ENCODE data around the gene ATG2A.
A peak's percentile ranks its signal among the peaks of the same experiment; 100 is the strongest.

The ATG2A gene

DNA sequence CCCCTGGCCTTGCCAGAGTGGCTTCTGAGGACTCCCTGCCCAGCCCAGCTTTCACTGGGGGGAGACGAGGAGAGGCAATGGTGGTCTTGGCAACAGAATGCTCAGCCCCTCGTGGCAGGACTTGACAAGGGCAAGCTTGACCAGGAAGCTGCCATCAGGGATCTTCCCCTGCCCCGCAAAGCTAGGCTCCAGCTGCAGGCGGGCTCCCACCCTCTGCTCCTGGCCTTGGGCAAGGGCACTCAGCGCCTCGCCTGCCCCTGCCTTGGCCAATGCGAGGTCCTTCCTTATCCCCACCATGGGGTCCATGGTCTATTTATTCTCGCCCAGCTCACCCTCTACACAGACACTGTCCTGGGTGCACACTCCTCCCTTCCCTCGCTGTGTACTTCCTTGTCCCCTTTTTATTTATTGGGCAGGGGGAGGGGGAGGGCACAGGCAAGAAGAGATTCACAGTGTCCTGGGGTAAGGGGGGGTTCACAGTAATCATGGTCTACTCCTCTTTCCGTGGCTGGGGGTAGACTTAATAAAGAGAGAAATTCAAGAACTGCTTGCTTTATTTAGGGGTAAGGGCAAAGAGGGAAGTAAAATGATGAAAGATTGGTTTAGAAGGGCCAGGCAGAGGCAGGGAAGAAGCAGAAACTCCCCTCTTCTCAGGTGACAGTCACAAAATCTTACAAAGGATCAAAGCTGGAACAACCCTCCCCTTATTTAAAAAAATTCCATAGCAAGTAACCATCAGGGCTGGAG, 17.1 kb upstream of the ATG2A start:
- Histone ChIP-seq H3K27ac (ENCODE audit: low read depth, low read length) (no peak overlapping the region), H3K27me3 (ENCODE audit: insufficient read depth, low read length) (no peaks in the 10 kb centered on the region), H3K4me3 (ENCODE audit: low read length) (no peak overlapping the region), H3K9me3 (ENCODE audit: insufficient read depth, low read depth, low read length) (no peaks in the 10 kb centered on the region), H3K4me1 (ENCODE audit: insufficient read depth, low read length) (peaks cover 13% of the 10 kb centered on the region), H3K36me3 (ENCODE audit: insufficient read depth, low read length) (peaks cover 4% of the 10 kb centered on the region; the same call in 1 of the 2 replicates), H3K9ac (ENCODE audit: low read depth, low read length) (no peak overlapping the region)
- WGBS, result 87% methylated on average over 9 of the region's 10 CpGs

DNA sequence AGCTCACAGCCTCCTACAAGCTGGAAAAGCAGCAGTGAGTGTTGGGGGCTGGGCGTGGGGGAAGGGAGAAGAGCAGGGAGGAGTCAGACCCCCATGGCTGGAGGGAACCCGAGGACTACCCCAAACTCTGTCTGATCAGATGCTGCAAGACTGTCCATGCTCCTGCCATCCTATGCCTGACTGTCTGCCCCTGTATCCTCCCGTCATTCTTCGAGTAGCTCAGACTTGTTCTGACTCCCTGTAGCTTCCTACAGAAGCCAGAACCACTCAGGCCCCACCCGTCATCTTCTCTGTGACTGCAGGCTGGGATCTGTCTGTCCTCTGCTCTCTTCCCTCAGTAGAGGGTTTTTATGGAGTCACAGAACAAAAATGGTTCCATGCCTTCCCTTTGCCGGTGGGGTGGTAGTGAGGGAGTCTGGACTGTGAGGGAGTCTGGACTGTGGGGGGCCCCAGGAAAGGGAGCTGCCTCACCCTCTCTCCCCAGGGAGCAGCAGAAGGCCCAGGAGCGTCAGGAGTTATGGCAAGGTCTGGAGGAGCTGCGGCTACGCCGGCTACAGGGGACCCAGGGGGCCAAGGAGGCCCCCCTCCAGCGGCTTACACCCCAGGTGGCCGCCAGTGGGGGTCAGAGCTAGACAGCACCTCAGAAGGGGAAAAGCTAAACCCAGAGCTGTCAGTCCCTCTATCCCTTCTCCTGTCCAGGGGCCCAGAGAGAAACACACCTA, 16.4 kb upstream of the ATG2A start:
- Histone ChIP-seq H3K27ac (ENCODE audit: low read depth, low read length) (no peak overlapping the region), H3K4me1 (ENCODE audit: insufficient read depth, low read length) (peaks cover 13% of the 10 kb centered on the region), H3K4me3 (ENCODE audit: low read length) (no peak overlapping the region), H3K9me3 (ENCODE audit: insufficient read depth, low read depth, low read length) (no peaks in the 10 kb centered on the region), H3K9ac (ENCODE audit: low read depth, low read length) (no peak overlapping the region), H3K36me3 (ENCODE audit: insufficient read depth, low read length) (peaks cover 4% of the 10 kb centered on the region; the same call in 1 of the 2 replicates), H3K27me3 (ENCODE audit: insufficient read depth, low read length) (no peaks in the 10 kb centered on the region)
- 89% methylated on average over 12 of the region's 12 CpGs for WGBS

GRCh38 chr11:64932324-64932723, 15.3 kb upstream of the ATG2A start:
- H3K4me1 ChIP-seq (ENCODE audit: insufficient read depth, low read length), result peaks cover 13% of the 10 kb centered on the region
- no peak overlapping the region for H3K27ac ChIP-seq (ENCODE audit: low read depth, low read length)
- H3K36me3 ChIP-seq (ENCODE audit: insufficient read depth, low read length), result peaks cover 4% of the 10 kb centered on the region; the same call in 1 of the 2 replicates
- 98% methylated on average over 3 of the region's 5 CpGs for WGBS
- H3K9me3 ChIP-seq (ENCODE audit: insufficient read depth, low read depth, low read length), result no peaks in the 10 kb centered on the region
- no peak overlapping the region for H3K4me3 ChIP-seq (ENCODE audit: low read length)
- H3K9ac ChIP-seq (ENCODE audit: low read depth, low read length), result no peak overlapping the region
- no peaks in the 10 kb centered on the region for H3K27me3 ChIP-seq (ENCODE audit: insufficient read depth, low read length)

DNA sequence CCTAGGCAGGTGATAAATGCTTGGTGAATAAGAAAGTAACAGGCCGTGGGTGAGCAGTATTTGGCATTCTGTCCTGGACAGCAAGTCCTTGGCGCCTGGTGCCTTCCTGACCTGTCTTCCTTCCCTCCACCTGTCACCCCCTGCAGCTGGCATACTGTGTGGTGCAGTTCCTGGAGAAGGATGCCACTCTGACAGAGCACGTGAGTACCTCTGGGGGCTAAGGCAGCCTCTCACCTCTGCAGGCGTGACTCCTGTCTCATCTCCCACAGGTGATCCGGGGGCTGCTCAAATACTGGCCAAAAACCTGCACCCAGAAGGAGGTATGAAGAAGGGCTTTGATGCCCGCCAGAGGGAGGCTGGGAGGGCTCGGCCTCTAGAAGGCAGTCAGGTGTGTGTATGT, 14.3 kb upstream of the ATG2A start:
- no peak overlapping the region for H3K27ac ChIP-seq (ENCODE audit: low read depth, low read length)
- no peaks in the 10 kb centered on the region for H3K9me3 ChIP-seq (ENCODE audit: insufficient read depth, low read depth, low read length)
- H3K36me3 ChIP-seq (ENCODE audit: insufficient read depth, low read length), result peaks cover 4% of the 10 kb centered on the region; the same call in 1 of the 2 replicates
- no peak overlapping the region for H3K4me3 ChIP-seq (ENCODE audit: low read length)
- no peak overlapping the region for H3K9ac ChIP-seq (ENCODE audit: low read depth, low read length)
- WGBS, result 93% methylated on average over 6 of the region's 7 CpGs
- no peaks in the 10 kb centered on the region for H3K27me3 ChIP-seq (ENCODE audit: insufficient read depth, low read length)
- peaks cover 10% of the 10 kb centered on the region for H3K4me1 ChIP-seq (ENCODE audit: insufficient read depth, low read length)

- no peak overlapping the region for H3K9ac ChIP-seq (ENCODE audit: low read depth, low read length)
- H3K27me3 ChIP-seq (ENCODE audit: insufficient read depth, low read length), result peaks cover under 1% of the 10 kb centered on the region; the same call in 1 of the 2 replicates
- 0 out of 2 replicates have a peak, but pooled peaks cover 2% of the 10 kb centered on the region for H3K4me1 ChIP-seq (ENCODE audit: insufficient read depth, low read length)
- no peaks in the 10 kb centered on the region for H3K9me3 ChIP-seq (ENCODE audit: insufficient read depth, low read depth, low read length)
- 96% methylated on average over 6 of the region's 6 CpGs for WGBS
- H3K4me3 ChIP-seq (ENCODE audit: low read length), result no peak overlapping the region
- no peak overlapping the region for H3K27ac ChIP-seq (ENCODE audit: low read depth, low read length)
- H3K36me3 ChIP-seq (ENCODE audit: insufficient read depth, low read length), result peaks cover 4% of the 10 kb centered on the region; the same call in 1 of the 2 replicates
Measured at GRCh38 chr11:64930340-64930739, 13.3 kb upstream of the ATG2A start.

GRCh38 chr11:64929625-64930024, 12.6 kb upstream of the ATG2A start:
- H3K27ac ChIP-seq (ENCODE audit: low read depth, low read length), result no peak overlapping the region
- H3K36me3 ChIP-seq (ENCODE audit: insufficient read depth, low read length), result peaks cover 4% of the 10 kb centered on the region; the same call in 1 of the 2 replicates
- peaks cover 6% of the 10 kb centered on the region; the same call in 1 of the 2 replicates for H3K27me3 ChIP-seq (ENCODE audit: insufficient read depth, low read length)
- no peaks in the 10 kb centered on the region for H3K4me1 ChIP-seq (ENCODE audit: insufficient read depth, low read length)
- H3K4me3 ChIP-seq (ENCODE audit: low read length), result no peak overlapping the region
- WGBS, result 97% methylated on average over 7 of the region's 7 CpGs
- no peak overlapping the region for H3K9ac ChIP-seq (ENCODE audit: low read depth, low read length)
- H3K9me3 ChIP-seq (ENCODE audit: insufficient read depth, low read depth, low read length), result no peaks in the 10 kb centered on the region

DNA sequence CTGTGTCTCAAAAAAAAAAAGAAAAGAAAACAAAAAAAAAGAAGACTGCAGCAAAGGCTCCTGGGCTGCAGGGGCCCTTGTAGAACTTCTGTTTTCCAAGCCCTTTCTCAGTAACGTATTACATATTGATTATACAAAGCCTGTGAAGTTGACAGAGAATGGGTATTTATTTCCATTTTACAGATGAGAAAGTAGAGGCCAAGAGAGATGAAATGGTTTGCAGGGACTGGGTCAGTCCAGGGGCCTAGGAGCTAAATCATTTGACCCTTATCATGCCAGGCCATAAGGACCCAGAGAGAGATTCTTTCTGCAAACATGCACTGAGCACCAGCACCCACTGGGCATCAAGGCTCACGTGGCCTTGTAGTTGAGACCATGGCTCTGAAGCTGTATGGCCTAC, 11.9 kb upstream of the ATG2A start:
- no peak overlapping the region for H3K4me3 ChIP-seq (ENCODE audit: low read length)
- no peak overlapping the region for H3K27ac ChIP-seq (ENCODE audit: low read depth, low read length)
- H3K9ac ChIP-seq (ENCODE audit: low read depth, low read length), result no peak overlapping the region
- no peaks in the 10 kb centered on the region for H3K9me3 ChIP-seq (ENCODE audit: insufficient read depth, low read depth, low read length)
- 90% methylated on average over 1 of the region's 2 CpGs for WGBS
- peaks cover 6% of the 10 kb centered on the region; the same call in 1 of the 2 replicates for H3K27me3 ChIP-seq (ENCODE audit: insufficient read depth, low read length)
- peaks cover 4% of the 10 kb centered on the region; the same call in 1 of the 2 replicates for H3K36me3 ChIP-seq (ENCODE audit: insufficient read depth, low read length)
- H3K4me1 ChIP-seq (ENCODE audit: insufficient read depth, low read length), result no peaks in the 10 kb centered on the region

DNA sequence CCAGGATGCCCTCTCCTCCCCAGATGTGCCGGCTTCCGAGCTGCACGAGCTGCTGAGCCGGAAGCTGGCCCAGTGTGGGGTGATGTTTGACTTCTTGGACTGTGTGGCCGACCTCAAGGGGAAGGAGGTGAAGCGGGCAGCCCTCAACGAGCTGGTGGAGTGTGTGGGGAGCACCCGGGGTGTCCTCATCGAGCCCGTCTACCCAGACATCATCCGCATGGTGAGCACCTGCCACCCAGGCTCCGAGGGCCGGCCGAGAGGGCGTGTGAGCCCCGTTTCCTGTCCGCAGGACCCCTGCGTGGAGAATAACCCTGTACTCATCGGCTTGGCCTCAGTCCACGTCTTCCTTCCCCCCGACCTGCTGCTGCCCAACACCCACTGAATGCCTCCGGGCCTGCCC, 9.7 kb upstream of the ATG2A start:
- Histone ChIP-seq H3K9ac (ENCODE audit: low read depth, low read length) (no peak overlapping the region), H3K9me3 (ENCODE audit: insufficient read depth, low read depth, low read length) (no peaks in the 10 kb centered on the region), H3K27ac (ENCODE audit: low read depth, low read length) (no peak overlapping the region), H3K36me3 (ENCODE audit: insufficient read depth, low read length) (peaks cover 4% of the 10 kb centered on the region; the same call in 1 of the 2 replicates), H3K27me3 (ENCODE audit: insufficient read depth, low read length) (peaks cover 6% of the 10 kb centered on the region; the same call in 1 of the 2 replicates), H3K4me1 (ENCODE audit: insufficient read depth, low read length) (no peaks in the 10 kb centered on the region), H3K4me3 (ENCODE audit: low read length) (no peak overlapping the region)
- WGBS, result 91% methylated on average over 22 of the region's 22 CpGs

GRCh38 chr11:64925536-64926436, 8.8 kb upstream of the ATG2A start:
- no peak overlapping the region for H3K9ac ChIP-seq (ENCODE audit: low read depth, low read length)
- no peaks in the 10 kb centered on the region for H3K4me1 ChIP-seq (ENCODE audit: insufficient read depth, low read length)
- H3K9me3 ChIP-seq (ENCODE audit: insufficient read depth, low read depth, low read length), result no peaks in the 10 kb centered on the region
- H3K4me3 ChIP-seq (ENCODE audit: low read length), result peak overlapping the region; percentile 63
- H3K27ac ChIP-seq (ENCODE audit: low read depth, low read length), result no peak overlapping the region
- H3K36me3 ChIP-seq (ENCODE audit: insufficient read depth, low read length), result no peaks in the 10 kb centered on the region
- 80% methylated on average over 24 of the region's 24 CpGs for WGBS
- peaks cover 6% of the 10 kb centered on the region; the same call in 1 of the 2 replicates for H3K27me3 ChIP-seq (ENCODE audit: insufficient read depth, low read length)

DNA sequence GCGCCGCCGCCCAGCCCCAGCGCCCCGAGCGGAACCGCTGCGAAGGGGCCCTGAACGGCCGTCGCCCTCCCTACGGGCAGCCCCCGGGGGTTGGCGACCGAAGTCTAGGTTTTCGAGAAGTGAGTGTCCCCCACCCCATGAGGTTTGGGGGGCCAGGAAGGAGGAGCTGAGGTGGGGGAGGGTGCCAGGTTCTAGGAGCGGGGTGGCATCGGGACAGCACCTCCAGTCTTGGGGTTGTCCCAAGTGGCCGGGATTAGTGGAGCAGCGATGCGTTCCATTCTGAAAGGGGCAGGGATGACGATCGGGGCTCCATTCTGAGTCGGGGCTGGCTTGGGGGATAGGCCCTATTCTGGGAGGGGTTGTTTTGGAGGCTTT, 7.9 kb upstream of the ATG2A start:
- WGBS, result 3% methylated on average over 24 of the region's 24 CpGs
- Histone ChIP-seq H3K27me3 (ENCODE audit: insufficient read depth, low read length) (peaks cover 6% of the 10 kb centered on the region; the same call in 1 of the 2 replicates), H3K36me3 (ENCODE audit: insufficient read depth, low read length) (no peaks in the 10 kb centered on the region), H3K27ac (ENCODE audit: low read depth, low read length) (no peak overlapping the region), H3K9ac (ENCODE audit: low read depth, low read length) (no peak overlapping the region), H3K4me1 (ENCODE audit: insufficient read depth, low read length) (no peaks in the 10 kb centered on the region), H3K9me3 (ENCODE audit: insufficient read depth, low read depth, low read length) (no peaks in the 10 kb centered on the region), H3K4me3 (ENCODE audit: low read length) (peak overlapping the region; percentile 63)
